Gastrocnemius medialis (tissue), 4 donors: ENCODE measurements around the gene HGS. TPM values are rescaled to one million over a fixed set of nuclear protein-coding genes. Genes with fewer than 3 reads are reported as not detected.

ENCODE experiments used
- ATAC-seq, 2 donors: fragments of 150-250 bp; one replicate each; pipeline ENCODE4 v1.9.1; 2016
- DNase-seq, 2 donors: peaks; one replicate each; pipeline ENCODE4 v3.0.0-alpha.2; 2019
- H3K27ac ChIP-seq, 4 donors: fragments of 200-600 bp; sonication (generic); 1 replicate in 1 of 4; 2 replicates in 3 of 4; pipeline ENCODE4 v1.5.1; 2016 to 2018; ENCODE audit warnings: mild to moderate bottlenecking in 2 of 4, moderate library complexity in 1 of 4
- H3K27me3 ChIP-seq, 3 donors: fragments of 200-600 bp; sonication (generic) in 2 of 3; 1 replicate in 1 of 3; 2 replicates in 2 of 3; pipeline versions ENCODE4 v1.5.1 to v1.6.0; 2016 to 2019; ENCODE audit warnings: mild to moderate bottlenecking in 1 of 3, moderate library complexity in 1 of 3
- H3K36me3 ChIP-seq, 2 donors: fragments of 200-600 bp; sonication (generic) in 1 of 2; one replicate each; pipeline ENCODE4 v1.5.1; 2017 to 2018
- H3K4me1 ChIP-seq, 2 donors: fragments of 200-600 bp; sonication (generic) in 1 of 2; one replicate each; pipeline ENCODE4 v1.5.1; 2016 to 2017; ENCODE audit warnings: mild to moderate bottlenecking in 2 of 2
- H3K4me3 ChIP-seq, 4 donors: fragments of 200-600 bp; sonication (generic) in 3 of 4; 1 replicate in 1 of 4; 2 replicates in 3 of 4; pipeline ENCODE4 v1.5.1; 2016 to 2019; ENCODE audit warnings: mild to moderate bottlenecking in 2 of 4
- H3K9me3 ChIP-seq, 3 donors: fragments of 200-600 bp; sonication (generic) in 2 of 3; 1 replicate in 1 of 3; 2 replicates in 2 of 3; pipeline ENCODE4 v1.5.1; 2016 to 2019
- CTCF ChIP-seq, 5 experiments: fragments of 450-650 bp in 3 of 5; fragments of 200-600 bp in 2 of 5; sonication (generic) in 2 of 5; IDR thresholded peaks in 4 of 5; conservative IDR thresholded peaks in 1 of 5; 1 replicate in 4 of 5; 2 replicates in 1 of 5; pipeline ENCODE4 v1.5.1; 2016 to 2019; ENCODE audit warnings: antibody characterized with exemption in 5 of 5, mild to moderate bottlenecking in 3 of 5, moderate library complexity in 3 of 5
- POLR2A ChIP-seq, 2 donors: fragments of 450-650 bp; IDR thresholded peaks; one replicate each; pipeline ENCODE4 v1.6.1; 2017; ENCODE audit warnings: antibody characterized with exemption in 2 of 2, mild to moderate bottlenecking in 2 of 2, moderate library complexity in 2 of 2
- in situ Hi-C, 4 donors: fragments of 200-750 bp; cut with MboI; loops; one replicate each; pipeline versions ENCODE4 v1.15.0 to v1.8.0; 2017; ENCODE audit warnings: low sequenced_read_pairs in 4 of 4
- intact Hi-C: fragments of 100-400 bp; cut with DNase I; formaldehyde crosslinking; loops from one replicate; pipeline ENCODE4 v1.15.1; 2023; ENCODE audit warnings: low total_unique reads
- total RNA-seq, 4 donors: library from RNA; depleted of rRNA; stranded (reverse); fragments of >200 nt; gene quantifications; one replicate each; pipeline versions ENCODE4 v1.1.0 to v1.2.3, GENCODE V29; 2016

The HGS gene
- total RNA-seq, 4 donors from 2014 or later, result 62.1 to 150 (median 113) TPM

- ATAC-seq (peak; percentile 7 to 22), DNase-seq (no peak)
- Histone ChIP-seq H3K36me3 (peaks cover 0 to 30% of the 10 kb centered on the region in 2 donors), H3K27me3 (no peaks in the 10 kb centered on the region), H3K27ac (peak overlapping the region; percentile 73 to 87 (median 84)), H3K4me1 (peaks cover 19 to 21% of the 10 kb centered on the region in 2 donors), H3K9me3 (no peaks in the 10 kb centered on the region), H3K4me3 (peak overlapping the region; percentile 78 to 97 (median 88))
- no peak for TF ChIP-seq POLR2A (IDR thresholded peaks at IDR 0.05)
- intact Hi-C loops, result loop anchor here (1.0 to 2.0 kb wide), 2 partner anchors 17 to 29 kb away; partner anchors contain the start of genes ARL16, NPLOC4 and TSPAN10
- in situ Hi-C loops, result no loop called here
Observed at GRCh38 chr17:81666092-81666341, 17.8 kb upstream of the HGS start.

- intact Hi-C loops, result loop anchor here (1.0 to 2.0 kb wide), 2 partner anchors 17 to 30 kb away; partner anchors contain the start of genes ARL16, NPLOC4 and TSPAN10
- peaks cover 0 to 35% of the 10 kb centered on the region in 2 donors for H3K36me3 ChIP-seq
- DNase-seq, result peak; percentile 93
- TF ChIP-seq CTCF (IDR thresholded peaks at IDR 0.05 in 4 of 5, conservative IDR thresholded peaks at IDR 0.05 in 1 of 5) (no peak), POLR2A (IDR thresholded peaks at IDR 0.05) (peak; percentile 69 to 88)
- H3K9me3 ChIP-seq, result no peaks in the 10 kb centered on the region
- peak within 1 kb of the TSS; percentile 78 to 97 (median 88) for H3K4me3 ChIP-seq
- no peaks in the 10 kb centered on the region for H3K27me3 ChIP-seq
- H3K4me1 ChIP-seq, result peaks cover 19 to 21% of the 10 kb centered on the region in 2 donors
- in situ Hi-C loops, result no loop called here
- peak within 1 kb of the TSS; percentile 73 to 87 (median 84) for H3K27ac ChIP-seq
- peak; percentile 97 to 98 for ATAC-seq
Observed at GRCh38 chr17:81666342-81667191, 17.2 kb upstream of the HGS start, which contains the start of the genes CCDC137 and OXLD1. CCDC137 (plus strand) TSS chr17:81666737; CDS start chr17:81666767, 30 bp downstream. OXLD1 (minus strand) TSS chr17:81666605; CDS start chr17:81666577, 28 bp downstream.

- ATAC-seq (no peak), DNase-seq (no peak)
- no peaks in the 10 kb centered on the region for H3K27me3 ChIP-seq
- H3K27ac ChIP-seq, result no peak overlapping the region
- intact Hi-C loops (loop anchor here (2.0 kb wide), 1 partner anchor 31 kb away; the partner anchor contains the start of genes NPLOC4 and TSPAN10), in situ Hi-C loops (no loop called here)
- TF ChIP-seq POLR2A (IDR thresholded peaks at IDR 0.05) (no peak), CTCF (IDR thresholded peaks at IDR 0.05 in 4 of 5, conservative IDR thresholded peaks at IDR 0.05 in 1 of 5) (no peak)
- peaks cover 0 to 47% of the 10 kb centered on the region in 2 donors for H3K36me3 ChIP-seq
- H3K4me1 ChIP-seq, result peaks cover 19 to 21% of the 10 kb centered on the region in 2 donors
- peak overlapping the region in 1 of 4 donors; percentile 78 for H3K4me3 ChIP-seq
- no peaks in the 10 kb centered on the region for H3K9me3 ChIP-seq
Observed at GRCh38 chr17:81667754-81668153, 16.1 kb upstream of the HGS start.

GRCh38 chr17:81672504-81672903, 11.3 kb upstream of the HGS start:
- H3K4me3 ChIP-seq, result no peak overlapping the region
- no peaks in the 10 kb centered on the region for H3K9me3 ChIP-seq
- no peak for ATAC-seq
- H3K36me3 ChIP-seq, result peaks cover 0 to 59% of the 10 kb centered on the region in 2 donors
- H3K27me3 ChIP-seq, result no peaks in the 10 kb centered on the region
- peaks cover 2 to 7% of the 10 kb centered on the region in 2 donors for H3K4me1 ChIP-seq
- no peak overlapping the region for H3K27ac ChIP-seq
- in situ Hi-C loops (no loop called here), intact Hi-C loops (no loop called here)
- DNase-seq, result no peak
- TF ChIP-seq CTCF (IDR thresholded peaks at IDR 0.05 in 4 of 5, conservative IDR thresholded peaks at IDR 0.05 in 1 of 5) (no peak), POLR2A (IDR thresholded peaks at IDR 0.05) (no peak)

- intact Hi-C loops (no loop called here), in situ Hi-C loops (no loop called here)
- Histone ChIP-seq H3K36me3 (peaks cover 0 to 59% of the 10 kb centered on the region in 2 donors), H3K4me1 (peaks cover 0 to 2% of the 10 kb centered on the region in 2 donors), H3K9me3 (no peaks in the 10 kb centered on the region), H3K4me3 (no peak overlapping the region), H3K27me3 (no peaks in the 10 kb centered on the region), H3K27ac (no peak overlapping the region)
- no peak for ATAC-seq
- no peak for TF ChIP-seq POLR2A (IDR thresholded peaks at IDR 0.05)
- TF ChIP-seq CTCF (IDR thresholded peaks at IDR 0.05 in 4 of 5, conservative IDR thresholded peaks at IDR 0.05 in 1 of 5), result no peak
- no peak for DNase-seq
Observed at GRCh38 chr17:81672954-81673353, 10.9 kb upstream of the HGS start.
